ENCODE measurements around the gene ISM1. TPM values are rescaled to one million over a fixed set of nuclear protein-coding genes. Genes with fewer than 3 reads are reported as not detected.

The ISM1 gene
- total RNA-seq, 1 donor from 2014 or later, result 0.36 TPM

- H3K9me3 Mint-ChIP-seq (ENCODE audit: low read depth), result no peaks in the 10 kb centered on the region
- no peak overlapping the region for H3K27ac Mint-ChIP-seq
- H3K4me3 Mint-ChIP-seq (ENCODE audit: low read depth), result no peak overlapping the region
- no peaks in the 10 kb centered on the region for H3K36me3 Mint-ChIP-seq (ENCODE audit: insufficient read depth)
- DNase-seq (ENCODE audit: low spot score, unreplicated experiment), result no peak
- H3K4me1 Mint-ChIP-seq (ENCODE audit: low read depth), result no peaks in the 10 kb centered on the region
- no peak for TF ChIP-seq CTCF (IDR thresholded peaks at IDR 0.05; ENCODE audit: unreplicated experiment)
- H3K27me3 Mint-ChIP-seq, result peaks cover 5% of the 10 kb centered on the region
Observed at GRCh38 chr20:13299401-13299800, 78.3 kb downstream of the ISM1 start.

GRCh38 chr20:13301596-13301995, 80.5 kb downstream of the ISM1 start:
- Mint-ChIP-seq H3K4me3 (ENCODE audit: low read depth) (no peak overlapping the region), H3K4me1 (ENCODE audit: low read depth) (no peaks in the 10 kb centered on the region), H3K9me3 (ENCODE audit: low read depth) (no peaks in the 10 kb centered on the region), H3K27me3 (no peaks in the 10 kb centered on the region), H3K36me3 (ENCODE audit: insufficient read depth) (no peaks in the 10 kb centered on the region), H3K27ac (no peak overlapping the region)
- TF ChIP-seq CTCF (IDR thresholded peaks at IDR 0.05; ENCODE audit: unreplicated experiment), result no peak
- DNase-seq (ENCODE audit: low spot score, unreplicated experiment), result no peak

- peak; percentile 19 for DNase-seq (ENCODE audit: low spot score, unreplicated experiment)
- no peaks in the 10 kb centered on the region for H3K9me3 Mint-ChIP-seq (ENCODE audit: low read depth)
- no peak overlapping the region for H3K27ac Mint-ChIP-seq
- TF ChIP-seq CTCF (IDR thresholded peaks at IDR 0.05; ENCODE audit: unreplicated experiment), result peak; percentile 74
- H3K4me3 Mint-ChIP-seq (ENCODE audit: low read depth), result no peak overlapping the region
- no peaks in the 10 kb centered on the region for H3K4me1 Mint-ChIP-seq (ENCODE audit: low read depth)
- no peaks in the 10 kb centered on the region for H3K27me3 Mint-ChIP-seq
- no peaks in the 10 kb centered on the region for H3K36me3 Mint-ChIP-seq (ENCODE audit: insufficient read depth)
Observed at GRCh38 chr20:13302647-13303450, 81.8 kb downstream of the ISM1 start.

GRCh38 chr20:13305284-13305683, 84.2 kb downstream of the ISM1 start:
- TF ChIP-seq CTCF (IDR thresholded peaks at IDR 0.05; ENCODE audit: unreplicated experiment), result no peak
- no peak overlapping the region for H3K27ac Mint-ChIP-seq
- H3K36me3 Mint-ChIP-seq (ENCODE audit: insufficient read depth), result no peaks in the 10 kb centered on the region
- H3K4me1 Mint-ChIP-seq (ENCODE audit: low read depth), result no peaks in the 10 kb centered on the region
- DNase-seq (ENCODE audit: low spot score, unreplicated experiment), result no peak
- no peaks in the 10 kb centered on the region for H3K27me3 Mint-ChIP-seq
- no peak overlapping the region for H3K4me3 Mint-ChIP-seq (ENCODE audit: low read depth)
- H3K9me3 Mint-ChIP-seq (ENCODE audit: low read depth), result no peaks in the 10 kb centered on the region

- H3K4me3 Mint-ChIP-seq (ENCODE audit: low read depth), result no peak overlapping the region
- TF ChIP-seq CTCF (IDR thresholded peaks at IDR 0.05; ENCODE audit: unreplicated experiment), result no peak
Observed at GRCh38 chr20:13307562-13308163, 86.6 kb downstream of the ISM1 start.

More at GRCh38 chr20:13307562-13308163, 86.6 kb downstream of the ISM1 start:
- Mint-ChIP-seq H3K36me3 (ENCODE audit: insufficient read depth) (no peaks in the 10 kb centered on the region), H3K27me3 (no peaks in the 10 kb centered on the region), H3K4me1 (ENCODE audit: low read depth) (no peaks in the 10 kb centered on the region), H3K9me3 (ENCODE audit: low read depth) (no peaks in the 10 kb centered on the region), H3K27ac (no peak overlapping the region)
- DNase-seq (ENCODE audit: low spot score, unreplicated experiment), result no peak

Data from progenitor cell of endocrine pancreas (in vitro differentiated cells).